WTC11 (cell line): ENCODE measurements around the gene GLS. TPM values are rescaled to one million over a fixed set of nuclear protein-coding genes. Genes with fewer than 3 reads are reported as not detected.

ENCODE experiments used
- ATAC-seq: fragments of 200-7000 bp; cut with Tn5 transposase; 2 replicates; pipeline ENCODE4 v1.10.0; 2021; ENCODE audit warnings: mild to moderate bottlenecking, moderate library complexity
- CTCF ChIA-PET: fragments of 300-600 bp; sonication (Branson Sonifier 250); formaldehyde crosslinking; loops from one replicate; lab custom pipeline; 2021; ENCODE audit warnings: antibody characterized with exemption; lab: Charles Lee
- POLR2A ChIA-PET: fragments of 350-600 bp; sonication (Branson Sonifier 250); formaldehyde crosslinking; loops from one replicate; lab custom pipeline; 2021; ENCODE audit warnings: antibody characterized with exemption; lab: Charles Lee
- DNase-seq: peaks from one replicate; pipeline ENCODE4 v3.0.0; 2021; ENCODE audit warnings: low spot score
- H3K27ac Mint-ChIP-seq: 2 replicates; pipeline ENCODE4 v1.8.0; 2021; ENCODE audit warnings: mixed read lengths
- H3K27me3 Mint-ChIP-seq: 2 replicates; pipeline ENCODE4 v1.8.0; 2021; ENCODE audit warnings: low read depth, mild to moderate bottlenecking, moderate library complexity, mixed read lengths
- H3K36me3 Mint-ChIP-seq: 2 replicates; pipeline ENCODE4 v1.8.0; 2021; ENCODE audit warnings: mixed read lengths
- H3K4me1 Mint-ChIP-seq: 2 replicates; pipeline ENCODE4 v1.8.0; 2022; ENCODE audit warnings: mixed read lengths
- H3K4me3 Mint-ChIP-seq: 2 replicates; pipeline ENCODE4 v1.8.0; 2021; ENCODE audit warnings: mild to moderate bottlenecking, moderate library complexity, mixed read lengths
- H3K9me3 Mint-ChIP-seq: 2 replicates; pipeline ENCODE4 v1.8.0; 2021; ENCODE audit warnings: mixed read lengths
- CDX4 ChIP-seq: fragments of 250-450 bp; sonication (Bioruptor Pico); IDR thresholded peaks from 2 replicates; pipeline ENCODE4 v1.9.0; 2021; ENCODE audit warnings: moderate library complexity, mild to moderate bottlenecking, inconsistent platforms, borderline replicate concordance
- GABPB1 ChIP-seq: sonication (generic); formaldehyde crosslinking; IDR thresholded peaks from 2 replicates; pipeline ENCODE4 v1.8.1; 2023; ENCODE audit warnings: mild to moderate bottlenecking, missing genetic modification reagents
- JAZF1 ChIP-seq: fragments of 250-450 bp; sonication (Bioruptor Pico); IDR thresholded peaks from 2 replicates; pipeline ENCODE4 v1.9.0; 2021; ENCODE audit warnings: moderate library complexity, mild to moderate bottlenecking, inconsistent platforms
- MXD4 ChIP-seq: fragments of 250-450 bp; sonication (Bioruptor Pico); IDR thresholded peaks from 2 replicates; pipeline ENCODE4 v1.8.0; 2021; ENCODE audit warnings: mild to moderate bottlenecking, moderate library complexity, borderline replicate concordance
- MYBL2 ChIP-seq: sonication (generic); formaldehyde crosslinking; IDR thresholded peaks from 2 replicates; pipeline ENCODE4 v1.8.1; 2023; ENCODE audit warnings: mild to moderate bottlenecking, moderate library complexity, missing genetic modification reagents
- NFATC4 ChIP-seq: fragments of 250-450 bp; sonication (Bioruptor Pico); IDR thresholded peaks from 2 replicates; pipeline ENCODE4 v1.9.0; 2021; ENCODE audit warnings: mild to moderate bottlenecking
- NFE2L1 ChIP-seq: sonication (generic); formaldehyde crosslinking; IDR thresholded peaks from 2 replicates; pipeline ENCODE4 v1.8.1; 2023; ENCODE audit warnings: missing genetic modification reagents
- NR1H2 ChIP-seq: sonication (generic); formaldehyde crosslinking; IDR thresholded peaks from 2 replicates; pipeline ENCODE4 v1.9.0; 2021; ENCODE audit warnings: mild to moderate bottlenecking, moderate library complexity, missing genetic modification reagents
- SMAD4 ChIP-seq: sonication (generic); formaldehyde crosslinking; IDR thresholded peaks from 2 replicates; pipeline ENCODE4 v1.8.0; 2022; ENCODE audit warnings: mild to moderate bottlenecking, missing genetic modification reagents
- SP1 ChIP-seq: sonication (generic); formaldehyde crosslinking; conservative IDR thresholded peaks from 2 replicates; pipeline ENCODE4 v1.8.1; 2022; ENCODE audit warnings: missing genetic modification reagents
- STAT6 ChIP-seq: sonication (generic); formaldehyde crosslinking; conservative IDR thresholded peaks from 2 replicates; pipeline ENCODE4 v1.8.1; 2023; ENCODE audit warnings: mild to moderate bottlenecking, low read depth, missing genetic modification reagents, moderate library complexity
- ZNF121 ChIP-seq: sonication (generic); formaldehyde crosslinking; IDR thresholded peaks from 2 replicates; pipeline ENCODE4 v1.8.0; 2023; ENCODE audit warnings: missing genetic modification reagents
- ZNF138 ChIP-seq: sonication (generic); formaldehyde crosslinking; conservative IDR thresholded peaks from 2 replicates; pipeline ENCODE4 v1.8.1; 2022; ENCODE audit warnings: mild to moderate bottlenecking, moderate library complexity, missing genetic modification reagents
- ZNF219 ChIP-seq: sonication (generic); formaldehyde crosslinking; IDR thresholded peaks from 2 replicates; pipeline ENCODE4 v1.8.0; 2023; ENCODE audit warnings: missing genetic modification reagents, mild to moderate bottlenecking, borderline replicate concordance
- ZNF263 ChIP-seq: sonication (generic); formaldehyde crosslinking; IDR thresholded peaks from 2 replicates; pipeline ENCODE4 v1.8.1; 2022; ENCODE audit warnings: low read depth, mild to moderate bottlenecking, moderate library complexity, missing genetic modification reagents
- ZNF416 ChIP-seq: fragments of 250-450 bp; sonication (Bioruptor Pico); IDR thresholded peaks from 2 replicates; pipeline ENCODE4 v1.9.0; 2021; ENCODE audit warnings: mild to moderate bottlenecking, inconsistent platforms
- ZNF671 ChIP-seq: fragments of 250-450 bp; sonication (Bioruptor Pico); IDR thresholded peaks from 2 replicates; pipeline ENCODE4 v1.8.0; 2021; ENCODE audit warnings: mild to moderate bottlenecking
- total RNA-seq: library from RNA; stranded (reverse); gene quantifications from 3 replicates; pipeline ENCODE4 v1.2.3, GENCODE V29; 2021
- TF ChIP-seq, protein P1 (sequence below): sonication (generic); formaldehyde crosslinking; IDR thresholded peaks from 2 replicates; pipeline ENCODE4 v1.8.0; 2022; ENCODE audit warnings: mild to moderate bottlenecking, missing genetic modification reagents
- TF ChIP-seq, protein P2 (sequence below): sonication (generic); formaldehyde crosslinking; IDR thresholded peaks from 2 replicates; pipeline ENCODE4 v1.8.1; 2022; ENCODE audit warnings: mild to moderate bottlenecking, missing genetic modification reagents, moderate library complexity, borderline replicate concordance
- TF ChIP-seq, protein P3 (sequence below): sonication (generic); formaldehyde crosslinking; IDR thresholded peaks from 2 replicates; pipeline ENCODE4 v1.8.0; 2022; ENCODE audit warnings: mild to moderate bottlenecking, missing genetic modification reagents

The GLS gene
- total RNA-seq, 1 experiment from 2014 or later, result 115 TPM

GRCh38 chr2:190978389-190979053 is 97.9 kb downstream of the GLS start:
- no peaks in the 10 kb centered on the region for H3K27me3 Mint-ChIP-seq
- TF ChIP-seq ZNF219 (CRISPR knock-in tag) (no peak), SMAD4 (CRISPR knock-in tag) (no peak), NR1H2 (CRISPR knock-in tag) (no peak), ZNF263 (CRISPR knock-in tag) (no peak), ZNF121 (CRISPR knock-in tag) (no peak), SP1 (CRISPR knock-in tag) (no peak), ZNF416 (no peak)
- TF ChIP-seq, protein P1, sequence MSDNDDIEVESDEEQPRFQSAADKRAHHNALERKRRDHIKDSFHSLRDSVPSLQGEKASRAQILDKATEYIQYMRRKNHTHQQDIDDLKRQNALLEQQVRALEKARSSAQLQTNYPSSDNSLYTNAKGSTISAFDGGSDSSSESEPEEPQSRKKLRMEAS (CRISPR knock-in tag), result no peak
- TF ChIP-seq, all 79 proteins: peak for 0
- Mint-ChIP-seq H3K4me3 (no peak overlapping the region), H3K27ac (no peak overlapping the region), H3K9me3 (no peaks in the 10 kb centered on the region), H3K4me1 (peaks cover 7% of the 10 kb centered on the region), H3K36me3 (peaks cover 90% of the 10 kb centered on the region)
- DNase-seq (no peak), ATAC-seq (no peak)
- ChIA-PET POLR2A (interaction anchor here (0.6 kb wide), 1 partner anchor 98 kb away, joined by 3 read pairs; the partner anchor contains the start of gene GLS), CTCF (no interaction called here)

DNA sequence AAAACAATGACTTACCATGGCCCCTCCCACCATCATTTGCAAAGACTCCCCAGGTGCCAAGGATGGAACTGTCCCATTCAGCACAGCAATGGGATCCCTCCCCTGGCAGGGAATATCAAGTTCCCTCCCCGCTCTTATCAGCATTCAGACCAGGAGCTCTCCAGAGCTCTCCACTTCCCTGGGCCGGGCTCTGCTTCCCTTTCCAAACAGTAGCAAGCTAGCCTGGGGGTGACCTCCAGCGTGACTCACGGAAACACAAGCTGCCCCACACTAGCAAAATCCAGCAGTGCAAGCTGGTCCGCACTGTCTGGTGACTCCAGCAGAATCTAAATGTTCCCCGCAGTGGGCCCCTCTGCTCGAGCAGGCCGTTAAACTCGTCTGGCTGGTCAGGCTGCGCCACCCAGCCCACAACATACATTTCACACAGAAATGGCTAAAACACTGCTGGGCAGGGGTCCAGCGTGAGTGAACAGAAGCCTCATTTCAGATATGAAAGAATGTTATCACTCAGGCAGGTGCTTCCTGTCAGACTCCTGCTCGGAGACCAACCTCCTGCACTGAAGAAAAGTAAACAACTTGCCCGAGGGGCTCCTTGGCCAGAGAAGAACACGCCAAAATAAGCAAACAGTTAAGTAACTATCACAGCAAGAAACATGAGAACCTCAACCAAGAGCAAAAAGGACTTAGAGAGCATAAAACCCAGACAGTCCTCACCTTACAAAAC is 99.4 kb downstream of the GLS start:
- no peak for DNase-seq
- Mint-ChIP-seq H3K27ac (peak overlapping the region; percentile 73; the same call in 1 of the 2 replicates), H3K9me3 (no peaks in the 10 kb centered on the region), H3K4me3 (no peak overlapping the region), H3K27me3 (no peaks in the 10 kb centered on the region), H3K4me1 (peaks cover 7% of the 10 kb centered on the region), H3K36me3 (peaks cover 92% of the 10 kb centered on the region)
- no peak for TF ChIP-seq STAT6
- no peak for TF ChIP-seq JAZF1
- TF ChIP-seq MYBL2 (CRISPR knock-in tag), result no peak
- TF ChIP-seq ZNF138, result no peak
- TF ChIP-seq NFE2L1 (CRISPR knock-in tag), result no peak
- TF ChIP-seq, protein P2, sequence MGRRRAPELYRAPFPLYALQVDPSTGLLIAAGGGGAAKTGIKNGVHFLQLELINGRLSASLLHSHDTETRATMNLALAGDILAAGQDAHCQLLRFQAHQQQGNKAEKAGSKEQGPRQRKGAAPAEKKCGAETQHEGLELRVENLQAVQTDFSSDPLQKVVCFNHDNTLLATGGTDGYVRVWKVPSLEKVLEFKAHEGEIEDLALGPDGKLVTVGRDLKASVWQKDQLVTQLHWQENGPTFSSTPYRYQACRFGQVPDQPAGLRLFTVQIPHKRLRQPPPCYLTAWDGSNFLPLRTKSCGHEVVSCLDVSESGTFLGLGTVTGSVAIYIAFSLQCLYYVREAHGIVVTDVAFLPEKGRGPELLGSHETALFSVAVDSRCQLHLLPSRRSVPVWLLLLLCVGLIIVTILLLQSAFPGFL (CRISPR knock-in tag), result no peak
- TF ChIP-seq NFATC4, result no peak
- TF ChIP-seq CDX4 (CRISPR knock-in tag), result no peak
- no peak for TF ChIP-seq GABPB1
- no peak for TF ChIP-seq MXD4 (CRISPR knock-in tag)
- TF ChIP-seq, protein P3, sequence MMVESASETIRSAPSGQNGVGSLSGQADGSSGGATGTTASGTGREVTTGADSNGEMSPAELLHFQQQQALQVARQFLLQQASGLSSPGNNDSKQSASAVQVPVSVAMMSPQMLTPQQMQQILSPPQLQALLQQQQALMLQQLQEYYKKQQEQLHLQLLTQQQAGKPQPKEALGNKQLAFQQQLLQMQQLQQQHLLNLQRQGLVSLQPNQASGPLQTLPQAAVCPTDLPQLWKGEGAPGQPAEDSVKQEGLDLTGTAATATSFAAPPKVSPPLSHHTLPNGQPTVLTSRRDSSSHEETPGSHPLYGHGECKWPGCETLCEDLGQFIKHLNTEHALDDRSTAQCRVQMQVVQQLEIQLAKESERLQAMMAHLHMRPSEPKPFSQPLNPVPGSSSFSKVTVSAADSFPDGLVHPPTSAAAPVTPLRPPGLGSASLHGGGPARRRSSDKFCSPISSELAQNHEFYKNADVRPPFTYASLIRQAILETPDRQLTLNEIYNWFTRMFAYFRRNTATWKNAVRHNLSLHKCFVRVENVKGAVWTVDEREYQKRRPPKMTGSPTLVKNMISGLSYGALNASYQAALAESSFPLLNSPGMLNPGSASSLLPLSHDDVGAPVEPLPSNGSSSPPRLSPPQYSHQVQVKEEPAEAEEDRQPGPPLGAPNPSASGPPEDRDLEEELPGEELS (CRISPR knock-in tag), result no peak
- no peak for TF ChIP-seq ZNF121 (CRISPR knock-in tag)
- TF ChIP-seq ZNF671, result no peak
- ATAC-seq, result no peak; the same call in 1 of the 2 replicates
- ChIA-PET POLR2A (no interaction called here), CTCF (no interaction called here)
